GM18517 (cell line): ENCODE measurements around the gene TAF5L.

Source experiments
- ATAC-seq: cut with Tn5 transposase; IDR thresholded peaks from one replicate; pipeline ENCODE4 v1.9.1; 2021; ENCODE audit warnings: mild to moderate bottlenecking, moderate library complexity; ENCODE audit not compliant: unreplicated experiment

The TAF5L gene

GRCh38 chr1:229625915-229626831 is at the start of gene TAF5L, which contains the start of gene URB2:
Gene TAF5L (minus strand): TSS chr1:229626122. CDS start chr1:229614482, 11,640 bp downstream.
Gene URB2 (plus strand): TSS chr1:229626247. CDS start chr1:229627634, 1,387 bp downstream.
- ATAC-seq: peak; percentile 79

- no peak for ATAC-seq
Measured at GRCh38 chr1:229675396-229675795, 49.5 kb upstream of the TAF5L start.

DNA sequence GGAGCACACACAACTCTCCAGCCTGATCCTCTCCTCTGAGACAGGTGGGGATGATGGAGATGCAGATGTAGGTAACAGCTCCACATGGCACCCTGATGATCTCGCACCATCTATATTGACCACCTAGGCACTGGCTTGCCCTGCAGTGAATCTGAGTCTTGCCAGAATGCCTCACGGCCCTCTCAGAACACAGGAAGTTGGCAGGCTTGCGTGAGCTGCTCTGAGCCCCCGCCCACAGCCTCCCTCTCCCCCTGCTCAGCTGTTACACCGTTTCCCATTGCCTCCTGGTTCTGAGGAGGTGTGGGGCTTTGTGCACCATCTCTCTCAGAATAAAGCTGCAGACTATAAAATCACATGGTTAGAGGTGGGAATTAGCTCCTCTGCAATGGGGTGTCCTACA is 48.1 kb upstream of the TAF5L start:
- ATAC-seq: no peak

DNA sequence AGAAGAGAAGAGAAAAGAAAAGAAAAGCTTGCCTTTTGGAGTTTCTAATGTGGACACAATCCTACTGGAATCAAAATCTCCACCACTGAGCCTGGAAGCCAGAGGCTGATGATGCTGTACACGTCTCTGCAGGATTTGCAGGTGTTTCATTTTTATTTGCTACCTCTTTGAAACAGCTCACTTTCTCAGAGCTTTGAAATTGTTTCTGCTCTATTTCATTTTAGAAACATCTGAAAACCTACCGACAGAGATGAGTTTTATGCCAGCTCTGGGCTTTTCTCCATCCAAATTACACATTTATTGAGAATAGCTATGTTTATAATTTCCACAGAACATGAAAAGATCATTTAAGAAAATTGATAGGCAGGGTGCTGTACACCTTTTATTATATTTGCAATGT is 46.3 kb upstream of the TAF5L start:
- no peak for ATAC-seq

GRCh38 chr1:229671310-229671709 is 45.4 kb upstream of the TAF5L start:
- ATAC-seq: no peak

- ATAC-seq: no peak
Measured at GRCh38 chr1:229669333-229669732, 43.4 kb upstream of the TAF5L start.

GRCh38 chr1:229666585-229666984 is 40.7 kb upstream of the TAF5L start:
- no peak for ATAC-seq

DNA sequence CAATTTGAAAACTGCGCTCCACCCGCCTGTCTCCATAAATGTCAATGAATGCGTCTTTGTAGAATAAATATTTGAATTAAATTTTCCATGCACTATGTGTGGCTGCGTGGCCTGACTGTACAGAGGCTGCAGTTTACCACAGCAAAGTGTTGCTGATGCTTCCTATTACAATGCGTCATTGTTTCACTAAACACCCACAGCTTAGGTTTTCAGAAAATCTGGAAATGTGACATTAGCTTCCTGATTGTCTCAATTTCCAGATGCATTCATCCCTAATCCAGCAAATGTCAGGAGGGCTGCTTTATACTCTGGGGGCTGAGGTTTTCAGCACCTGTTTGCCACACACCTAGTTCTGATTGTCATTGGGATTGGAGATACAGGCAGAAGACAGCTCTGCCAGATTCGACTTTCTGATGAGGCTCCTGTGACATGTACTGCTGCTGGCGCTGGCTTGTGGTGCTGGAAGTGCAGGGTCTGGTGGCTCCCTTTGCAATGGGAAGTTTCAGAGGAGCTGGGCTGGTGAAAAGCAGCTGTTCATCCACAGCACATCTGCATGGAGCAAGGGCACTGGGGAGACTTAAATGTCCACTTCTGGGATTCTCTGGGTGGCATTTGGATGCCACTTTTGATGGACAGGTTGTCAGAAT is 40.1 kb upstream of the TAF5L start:
- no peak for ATAC-seq

DNA sequence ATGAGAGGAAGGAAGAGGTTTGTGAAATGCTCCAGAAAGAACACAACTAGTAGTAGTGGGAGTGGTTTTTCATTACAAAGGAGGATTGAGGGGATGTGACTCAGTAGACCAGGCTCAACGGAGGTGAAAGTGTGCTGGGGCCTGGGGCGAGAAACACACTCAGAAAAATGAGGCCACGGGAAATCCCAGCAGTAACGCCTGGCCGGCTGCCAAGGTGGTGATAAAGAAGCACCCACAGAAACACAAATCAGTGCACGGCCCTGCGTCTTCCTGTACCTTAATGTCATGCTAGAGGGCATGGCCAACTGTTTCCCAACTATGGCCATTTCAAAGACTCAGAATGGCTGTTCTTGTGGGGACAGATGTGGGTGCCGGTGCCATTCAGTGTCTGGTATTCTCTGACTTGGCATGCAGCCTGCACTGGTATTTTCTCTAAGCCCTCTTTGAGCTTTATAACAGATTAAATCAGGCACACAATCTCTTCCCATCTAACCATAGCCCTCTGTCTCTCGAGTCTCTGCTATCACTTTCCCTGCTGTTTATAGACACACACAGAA is 38.3 kb upstream of the TAF5L start:
- ATAC-seq: no peak

GRCh38 chr1:229661897-229662296 is 36.0 kb upstream of the TAF5L start:
- no peak for ATAC-seq

- no peak for ATAC-seq
Measured at GRCh38 chr1:229661022-229661877, 35.3 kb upstream of the TAF5L start.

DNA sequence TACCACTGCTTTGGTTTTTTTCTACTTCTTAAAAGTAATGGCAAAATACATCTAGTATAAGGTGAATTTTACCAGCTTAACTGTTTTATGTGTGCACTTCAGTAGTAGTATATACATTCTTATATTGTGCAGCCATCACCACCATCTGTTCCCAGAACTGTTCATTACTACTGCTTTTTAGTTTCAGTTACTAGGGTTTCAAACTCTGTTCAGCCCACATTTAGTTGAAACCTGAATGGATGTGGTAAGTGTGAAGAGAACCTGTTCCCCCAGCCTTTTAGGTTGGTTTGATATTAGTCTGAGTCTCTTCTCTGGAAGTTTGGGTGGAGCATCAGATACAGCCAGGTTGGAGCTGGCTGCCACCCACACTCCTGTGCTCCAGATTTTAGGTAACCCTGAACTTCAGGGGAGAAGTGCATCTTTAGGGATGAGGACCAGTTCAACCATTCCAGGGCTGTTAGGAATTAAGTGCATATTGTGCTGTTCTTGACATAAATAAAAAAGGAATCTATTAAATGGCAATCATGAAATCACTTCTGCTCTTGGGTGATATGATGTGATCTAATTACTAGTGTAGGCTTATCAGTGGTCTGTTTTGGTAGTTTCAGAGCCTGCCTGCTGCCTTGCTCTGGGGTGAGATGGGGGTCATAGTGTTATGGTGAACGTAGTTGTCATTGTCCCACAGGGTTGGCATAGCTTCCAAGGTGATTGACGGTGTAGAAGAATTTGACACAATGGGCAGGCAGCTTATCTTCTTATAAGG is 32.3 kb upstream of the TAF5L start:
- ATAC-seq: no peak

DNA sequence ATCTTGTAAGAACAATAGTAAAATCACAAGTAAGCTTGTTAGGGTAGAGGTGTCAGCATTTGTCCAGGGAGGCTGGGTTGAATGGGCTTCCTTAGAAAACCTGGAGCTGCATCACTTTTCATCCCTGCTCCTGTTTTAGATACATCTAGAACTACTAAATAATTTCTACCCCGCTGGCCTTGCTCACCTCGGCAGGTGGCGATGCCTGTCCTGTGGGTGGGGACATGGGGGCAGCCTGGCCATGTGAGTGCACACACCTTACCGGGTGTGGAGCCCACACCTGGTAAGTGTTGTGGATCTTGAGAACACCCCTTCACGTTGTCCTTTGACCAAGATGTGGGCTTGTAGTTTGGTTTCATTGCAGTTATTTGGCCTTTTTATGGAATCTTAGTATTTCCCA is 29.9 kb upstream of the TAF5L start:
- no peak for ATAC-seq

GRCh38 chr1:229653420-229653819 is 27.5 kb upstream of the TAF5L start:
- no peak for ATAC-seq

DNA sequence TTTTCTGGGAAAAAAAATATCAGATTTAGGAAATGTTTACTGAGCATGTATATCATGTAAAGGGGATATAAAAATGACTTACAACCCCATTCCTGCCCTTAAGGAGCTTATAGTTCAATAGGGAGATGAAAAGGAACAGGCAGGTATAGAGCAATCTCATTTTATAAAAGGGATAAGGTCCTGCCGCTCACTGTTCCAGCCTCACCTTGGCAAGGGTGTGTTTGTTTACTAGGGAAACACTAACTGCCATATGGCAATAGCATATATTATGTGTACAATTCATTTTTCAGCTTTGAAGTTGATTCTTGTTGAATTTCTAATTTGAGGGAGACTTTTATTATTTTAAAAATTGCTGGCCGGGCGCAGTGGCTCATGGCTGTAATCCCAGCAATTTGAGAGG is 25.6 kb upstream of the TAF5L start:
- ATAC-seq: no peak

GRCh38 chr1:229650045-229650444 is 24.1 kb upstream of the TAF5L start:
- no peak for ATAC-seq

DNA sequence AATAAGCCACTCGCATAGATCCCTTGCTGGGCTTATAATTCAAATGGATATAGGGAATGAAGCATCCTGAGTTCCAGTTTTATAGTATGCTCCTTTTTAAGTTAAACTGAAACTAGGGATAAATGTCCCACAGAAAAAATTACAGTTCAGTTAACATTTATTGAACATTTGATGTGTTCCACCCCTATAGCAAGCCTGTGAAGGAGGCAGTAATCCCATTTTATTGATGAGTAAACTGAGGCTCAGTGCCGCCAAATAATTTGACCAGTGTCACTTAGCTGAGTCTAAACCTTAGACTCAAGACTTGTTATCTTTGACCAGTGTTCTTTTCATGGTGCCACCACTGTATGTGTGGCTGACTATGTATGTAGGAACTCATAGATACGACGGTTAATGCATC is 22.5 kb upstream of the TAF5L start:
- no peak for ATAC-seq

DNA sequence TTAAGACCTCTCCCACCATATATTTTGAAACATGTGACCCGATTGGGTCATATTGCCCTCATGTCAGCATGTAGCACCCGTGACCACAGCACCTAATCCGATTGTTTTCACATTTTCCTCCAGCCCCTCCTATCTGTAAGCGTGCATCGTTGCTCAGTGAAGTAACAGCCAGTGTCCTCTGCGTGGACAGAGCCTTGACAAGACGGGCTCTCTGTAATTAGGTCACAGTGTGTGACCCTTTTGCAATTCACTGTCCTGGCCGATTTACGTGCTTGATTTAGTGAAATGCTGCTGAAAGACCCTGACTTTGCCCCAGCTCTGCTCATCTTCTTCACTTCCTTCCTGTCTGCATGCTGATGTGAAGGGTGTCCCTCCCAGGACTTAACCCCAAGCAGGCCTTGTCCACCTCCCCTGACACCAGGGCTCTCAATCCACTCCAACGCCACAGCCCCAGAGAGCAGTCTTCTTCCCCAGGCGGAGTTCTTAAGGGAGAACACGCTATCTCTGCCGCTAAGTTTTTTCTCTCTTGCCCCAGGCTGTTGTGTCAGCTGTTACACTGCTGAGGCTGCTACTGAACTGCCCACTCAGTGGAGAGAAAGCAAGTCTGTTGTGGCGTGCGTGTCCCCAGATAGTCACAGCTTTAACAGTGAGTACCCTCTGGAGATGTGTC is 19.5 kb upstream of the TAF5L start:
- no peak for ATAC-seq

- ATAC-seq: no peak
Measured at GRCh38 chr1:229643996-229644745, 18.2 kb upstream of the TAF5L start.
